Upper lobe of left lung (tissue), 6 donors: ENCODE measurements around the gene AHNAK. TPM values are rescaled to one million over a fixed set of nuclear protein-coding genes. Genes with fewer than 3 reads are reported as not detected.

ENCODE experiments used
- ATAC-seq, 2 donors: fragments of 200-7000 bp; cut with Tn5 transposase; one replicate each; pipeline ENCODE4 v1.9.1; 2022; ENCODE audit warnings: mild to moderate bottlenecking in 2 of 2, moderate library complexity in 2 of 2; ENCODE audit not compliant: low FRiP score in 2 of 2
- DNase-seq, 2 donors: peaks; one replicate each; pipeline ENCODE4 v3.0.0-alpha.2; 2019 to 2020
- H3K27ac ChIP-seq, 4 donors: fragments of 200-600 bp; sonication (generic); one replicate each; pipeline ENCODE4 v1.5.1; 2016 to 2019
- H3K27me3 ChIP-seq, 4 donors: fragments of 200-600 bp; sonication (generic); one replicate each; pipeline ENCODE4 v1.5.1; 2017 to 2019
- H3K36me3 ChIP-seq, 4 donors: fragments of 200-600 bp; sonication (generic); one replicate each; pipeline ENCODE4 v1.5.1; 2016 to 2019
- H3K4me1 ChIP-seq, 4 donors: fragments of 200-600 bp; sonication (generic); one replicate each; pipeline ENCODE4 v1.5.1; 2018 to 2019
- H3K4me3 ChIP-seq, 4 donors: fragments of 200-600 bp; sonication (generic); one replicate each; pipeline ENCODE4 v1.5.1; 2017 to 2019; ENCODE audit warnings: mild to moderate bottlenecking in 2 of 4, moderate library complexity in 1 of 4
- H3K9me3 ChIP-seq, 4 donors: fragments of 200-600 bp; sonication (generic); one replicate each; pipeline ENCODE4 v1.5.1; 2018 to 2019
- EP300 ChIP-seq, 4 donors: sonication (generic); formaldehyde crosslinking; IDR thresholded peaks; one replicate each; pipeline ENCODE4 v1.5.1; 2017; ENCODE audit warnings: antibody characterized with exemption in 4 of 4, control low read depth in 2 of 4
- POLR2A ChIP-seq, 4 donors: fragments of 450-650 bp; IDR thresholded peaks; one replicate each; pipeline ENCODE4 v1.5.1; 2016 to 2017; ENCODE audit warnings: antibody characterized with exemption in 4 of 4, mild to moderate bottlenecking in 2 of 4
- POLR2AphosphoS5 ChIP-seq, 2 donors: sonication (generic); formaldehyde crosslinking; IDR thresholded peaks; one replicate each; pipeline ENCODE4 v1.5.1; 2017; ENCODE audit warnings: antibody characterized with exemption in 2 of 2
- WGBS, 2 donors: methylation state at CpG; one replicate each; pipeline ENCODE4 v1.1.5; 2017 to 2018; 5-methylcytosine and 5-hydroxymethylcytosine counted together
- total RNA-seq, 6 donors: library from RNA; depleted of rRNA in 4 of 6; stranded (reverse); fragments of >200 nt in 4 of 6; gene quantifications; one replicate each; pipeline versions ENCODE4 v1.1.0 to v1.2.1, GENCODE V29; 2016 to 2021
- TF ChIP-seq, protein P1 (sequence below), 6 experiments: fragments of 450-650 bp in 4 of 6; fragments of 200-600 bp in 2 of 6; sonication (generic) in 2 of 6; IDR thresholded peaks; one replicate each; pipeline ENCODE4 v1.5.1; 2016 to 2019; ENCODE audit warnings: antibody characterized with exemption in 6 of 6
- donor health status: DM: no; HTN: no; CAD: no; lungs with moderate emphysema.
- donor health status: DM: no; HTN: yes; CAD: no; lungs with severe emphysema.

AHNAK gene
- total RNA-seq, 6 donors from 2014 or later = 583 to 1,153 (median 829) TPM

GRCh38 chr11:62428871-62429560, 117.6 kb downstream of the AHNAK start:
- peaks cover 19 to 40% (median 19%) of the 10 kb centered on the region in 4 donors for H3K4me1 ChIP-seq
- TF ChIP-seq POLR2A (IDR thresholded peaks at IDR 0.05) (no peak), POLR2AphosphoS5 (IDR thresholded peaks at IDR 0.05) (no peak), EP300 (IDR thresholded peaks at IDR 0.05) (no peak)
- TF ChIP-seq, protein P1, sequence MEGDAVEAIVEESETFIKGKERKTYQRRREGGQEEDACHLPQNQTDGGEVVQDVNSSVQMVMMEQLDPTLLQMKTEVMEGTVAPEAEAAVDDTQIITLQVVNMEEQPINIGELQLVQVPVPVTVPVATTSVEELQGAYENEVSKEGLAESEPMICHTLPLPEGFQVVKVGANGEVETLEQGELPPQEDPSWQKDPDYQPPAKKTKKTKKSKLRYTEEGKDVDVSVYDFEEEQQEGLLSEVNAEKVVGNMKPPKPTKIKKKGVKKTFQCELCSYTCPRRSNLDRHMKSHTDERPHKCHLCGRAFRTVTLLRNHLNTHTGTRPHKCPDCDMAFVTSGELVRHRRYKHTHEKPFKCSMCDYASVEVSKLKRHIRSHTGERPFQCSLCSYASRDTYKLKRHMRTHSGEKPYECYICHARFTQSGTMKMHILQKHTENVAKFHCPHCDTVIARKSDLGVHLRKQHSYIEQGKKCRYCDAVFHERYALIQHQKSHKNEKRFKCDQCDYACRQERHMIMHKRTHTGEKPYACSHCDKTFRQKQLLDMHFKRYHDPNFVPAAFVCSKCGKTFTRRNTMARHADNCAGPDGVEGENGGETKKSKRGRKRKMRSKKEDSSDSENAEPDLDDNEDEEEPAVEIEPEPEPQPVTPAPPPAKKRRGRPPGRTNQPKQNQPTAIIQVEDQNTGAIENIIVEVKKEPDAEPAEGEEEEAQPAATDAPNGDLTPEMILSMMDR (IDR thresholded peaks at IDR 0.05) = no peak

GRCh38 chr11:62427630-62428233, 118.9 kb downstream of the AHNAK start:
- Histone ChIP-seq H3K4me1 (peaks cover 8 to 29% (median 13%) of the 10 kb centered on the region in 4 donors), H3K36me3 (no peaks in the 10 kb centered on the region), H3K27ac (peak overlapping the region in 3 of 4 donors; percentile 20 to 66 (median 41)), H3K27me3 (no peaks in the 10 kb centered on the region), H3K4me3 (no peak overlapping the region), H3K9me3 (no peaks in the 10 kb centered on the region)
- peak in 1 of 2 donors; percentile 62 for ATAC-seq
- TF ChIP-seq, protein P1 (IDR thresholded peaks at IDR 0.05) = no peak
- TF ChIP-seq POLR2A (IDR thresholded peaks at IDR 0.05) = no peak
- TF ChIP-seq EP300 (IDR thresholded peaks at IDR 0.05) = peak in 1 of 4 donors; percentile 29
- TF ChIP-seq POLR2AphosphoS5 (IDR thresholded peaks at IDR 0.05) = no peak
- WGBS, 2 donors = 44 to 50% methylated on average over 6 of the region's 6 CpGs
- no peak for DNase-seq

More at GRCh38 chr11:62428871-62429560, 117.6 kb downstream of the AHNAK start:
- Histone ChIP-seq H3K9me3 (no peaks in the 10 kb centered on the region), H3K4me3 (no peak overlapping the region), H3K36me3 (no peaks in the 10 kb centered on the region), H3K27me3 (no peaks in the 10 kb centered on the region), H3K27ac (peak overlapping the region in 1 of 4 donors; percentile 32)
- 75 to 80% methylated on average over 8 of the region's 8 CpGs for WGBS, 2 donors
- DNase-seq (no peak), ATAC-seq (no peak)

DNA sequence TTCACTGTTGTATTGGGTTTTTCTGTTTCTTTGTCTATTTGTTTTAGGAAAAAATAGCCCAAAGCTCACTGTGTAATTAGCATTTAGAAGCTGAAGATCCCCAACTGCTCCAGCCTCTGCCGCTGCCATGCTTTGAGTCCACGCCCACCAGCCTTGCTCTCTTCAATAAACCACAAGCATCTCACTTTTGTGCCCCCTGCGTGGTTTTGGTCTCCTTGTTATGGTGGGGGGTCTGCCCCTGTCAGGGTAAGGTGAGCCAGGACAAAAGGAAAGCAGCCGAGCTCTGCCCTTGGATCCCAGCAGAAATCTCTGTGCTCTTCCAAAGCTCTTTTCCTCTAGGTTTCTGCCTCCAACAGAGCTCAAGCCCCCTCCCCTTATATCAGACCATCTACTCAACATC, 123.6 kb downstream of the AHNAK start:
- 74 to 87% methylated on average over 4 of the region's 4 CpGs for WGBS, 2 donors
- no peaks in the 10 kb centered on the region for H3K27me3 ChIP-seq
- DNase-seq (no peak), ATAC-seq (no peak)
- H3K4me3 ChIP-seq = no peak overlapping the region
- H3K36me3 ChIP-seq = no peaks in the 10 kb centered on the region
- H3K27ac ChIP-seq = no peak overlapping the region
- peaks cover 0 to 21% (median 9%) of the 10 kb centered on the region in 4 donors for H3K4me1 ChIP-seq
- H3K9me3 ChIP-seq = no peaks in the 10 kb centered on the region
- TF ChIP-seq POLR2AphosphoS5 (IDR thresholded peaks at IDR 0.05) = no peak
- no peak for TF ChIP-seq EP300 (IDR thresholded peaks at IDR 0.05)
- TF ChIP-seq, protein P1 (IDR thresholded peaks at IDR 0.05) = no peak
- TF ChIP-seq POLR2A (IDR thresholded peaks at IDR 0.05) = no peak

DNA sequence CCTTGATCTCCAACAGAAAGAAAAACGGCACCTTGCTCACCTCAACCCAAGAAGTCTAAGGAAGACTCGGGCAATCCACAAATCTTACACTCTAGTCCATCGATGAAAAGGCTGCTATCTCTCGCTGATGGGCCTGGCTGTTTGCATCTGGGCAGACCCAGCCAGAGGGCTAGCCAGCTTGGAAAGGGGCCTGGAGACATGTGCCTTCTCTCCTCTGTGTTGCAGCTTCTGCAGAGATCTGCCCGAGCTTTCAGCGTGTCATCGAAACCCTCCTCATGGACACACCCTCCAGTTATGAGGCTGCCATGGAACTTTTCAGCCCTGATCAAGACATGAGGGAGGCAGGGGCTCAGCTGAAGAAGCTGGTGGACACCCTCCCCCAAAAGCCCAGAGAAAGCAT, 124.6 kb downstream of the AHNAK start:
- Histone ChIP-seq H3K27me3 (no peaks in the 10 kb centered on the region), H3K36me3 (no peaks in the 10 kb centered on the region), H3K4me1 (peaks cover 0 to 21% (median 9%) of the 10 kb centered on the region in 4 donors), H3K4me3 (no peak overlapping the region), H3K27ac (no peak overlapping the region), H3K9me3 (no peaks in the 10 kb centered on the region)
- WGBS, 2 donors = 71 to 88% methylated on average over 3 to 7 of the region's 7 CpGs
- no peak for ATAC-seq
- TF ChIP-seq EP300 (IDR thresholded peaks at IDR 0.05) (no peak), POLR2A (IDR thresholded peaks at IDR 0.05) (no peak), POLR2AphosphoS5 (IDR thresholded peaks at IDR 0.05) (no peak)
- TF ChIP-seq, protein P1 (IDR thresholded peaks at IDR 0.05) = no peak
- no peak for DNase-seq
